Testis (tissue), 2 donors: ENCODE results near the gene MPPE1.

Experiments
- CTCF ChIP-seq, 3 experiments: fragments of 450-650 bp in 2 of 3; fragments of 200-600 bp in 1 of 3; sonication (generic) in 1 of 3; IDR thresholded peaks; one replicate each; pipeline ENCODE4 v1.5.1; 2016 to 2019; ENCODE audit warnings: antibody characterized with exemption in 3 of 3, mild to moderate bottlenecking in 2 of 3, moderate library complexity in 1 of 3
- POLR2A ChIP-seq: fragments of 450-650 bp; IDR thresholded peaks from one replicate; pipeline ENCODE4 v1.6.1; 2017; ENCODE audit warnings: antibody characterized with exemption, mild to moderate bottlenecking, moderate library complexity

DNA sequence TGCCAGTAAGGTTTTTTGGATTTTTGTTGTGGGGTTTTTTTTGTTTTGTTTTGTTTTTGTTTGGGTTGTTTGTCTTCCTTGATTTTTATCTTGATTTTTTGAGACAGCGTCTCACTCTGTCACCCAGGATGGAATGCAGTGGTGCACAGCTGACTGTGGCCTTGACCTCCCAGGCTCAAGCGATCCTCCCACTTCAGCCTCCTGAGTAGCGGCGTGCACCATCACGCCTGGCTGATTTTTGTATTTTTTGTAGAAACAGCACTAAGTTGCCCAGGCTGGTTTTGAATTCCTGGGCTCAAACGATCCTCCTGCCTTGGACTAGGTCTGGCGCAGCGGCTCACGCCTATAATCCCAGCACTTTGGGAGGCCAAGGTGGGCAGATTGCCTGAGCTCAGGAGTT, 16.4 kb downstream of the MPPE1 start:
- TF ChIP-seq CTCF (IDR thresholded peaks at IDR 0.05) (no peak), POLR2A (no peak)
